ENCODE data around the gene SNAPC4.
"Not testable (repeated sequence)": the region's sequence is repeated elsewhere in the genome, so short reads cannot be mapped to it uniquely, and the experiment has no call there.

Gene SNAPC4

GRCh38 chr9:136410500-136411287 lies 10.7 kb upstream of the SNAPC4 start, which contains the start of the genes ENTR1 and PMPCA:
TSS of gene ENTR1 (minus strand) at chr9:136410614. CDS start at chr9:136410397, 217 bp downstream.
TSS of gene PMPCA (plus strand) at chr9:136410658. CDS start at chr9:136410669, 11 bp downstream.
- DNase-seq (ENCODE audit: low read depth), result no peak

GRCh38 chr9:136409557-136410455 lies 9.8 kb upstream of the SNAPC4 start:
- DNase-seq (ENCODE audit: low read depth), result no peak

GRCh38 chr9:136407911-136408310 lies 7.9 kb upstream of the SNAPC4 start:
- DNase-seq (ENCODE audit: low read depth), result no peak

GRCh38 chr9:136407061-136407460 lies 7.1 kb upstream of the SNAPC4 start:
- not testable (repeated sequence) for DNase-seq (ENCODE audit: low read depth)

GRCh38 chr9:136405904-136406303 lies 5.9 kb upstream of the SNAPC4 start:
- DNase-seq (ENCODE audit: low read depth), result not testable (repeated sequence)

- no peak for DNase-seq (ENCODE audit: low read depth)
Observed at GRCh38 chr9:136405481-136405880, 5.5 kb upstream of the SNAPC4 start.

GRCh38 chr9:136404801-136405136 lies 4.8 kb upstream of the SNAPC4 start:
- DNase-seq (ENCODE audit: low read depth), result no peak

- no peak for DNase-seq (ENCODE audit: low read depth)
Observed at GRCh38 chr9:136403915-136404800, 4.2 kb upstream of the SNAPC4 start.

- DNase-seq (ENCODE audit: low read depth), result no peak
Observed at GRCh38 chr9:136403538-136403914, 3.6 kb upstream of the SNAPC4 start.

GRCh38 chr9:136402067-136402466 lies 2.1 kb upstream of the SNAPC4 start:
- no peak for DNase-seq (ENCODE audit: low read depth)

GRCh38 chr9:136401173-136401922 lies 1.4 kb upstream of the SNAPC4 start:
- no peak for DNase-seq (ENCODE audit: low read depth)

- no peak for DNase-seq (ENCODE audit: low read depth)
Observed at GRCh38 chr9:136399176-136400037, 563 bp downstream of the SNAPC4 start.

- no peak for DNase-seq (ENCODE audit: low read depth)
Observed at GRCh38 chr9:136398286-136398685, 1.7 kb downstream of the SNAPC4 start.

GRCh38 chr9:136397643-136398042 lies 2.3 kb downstream of the SNAPC4 start:
- no peak for DNase-seq (ENCODE audit: low read depth)

- no peak for DNase-seq (ENCODE audit: low read depth)
Observed at GRCh38 chr9:136396219-136396515, 3.8 kb downstream of the SNAPC4 start.

- DNase-seq (ENCODE audit: low read depth), result no peak
Observed at GRCh38 chr9:136395345-136396218, 4.4 kb downstream of the SNAPC4 start.

- DNase-seq (ENCODE audit: low read depth), result no peak
Observed at GRCh38 chr9:136395020-136395340, 5.0 kb downstream of the SNAPC4 start.

GRCh38 chr9:136394312-136395019 lies 5.5 kb downstream of the SNAPC4 start:
- DNase-seq (ENCODE audit: low read depth), result no peak

GRCh38 chr9:136393531-136393930 lies 6.4 kb downstream of the SNAPC4 start:
- DNase-seq (ENCODE audit: low read depth), result no peak

All from HS-5 (cell line).